Measurements from ENCODE around the gene RIT2.

Gene RIT2

GRCh38 chr18:43115076-43115921 lies at the start of gene RIT2:
TSS of gene RIT2 (minus strand) at chr18:43115685.
- H3K4me3 ChIP-seq (ENCODE audit: low read depth, low read length), result no peak within 1 kb of the TSS

- no peak overlapping the region for H3K4me3 ChIP-seq (ENCODE audit: low read depth, low read length)
Observed at GRCh38 chr18:43161528-43161927, 46.0 kb upstream of the RIT2 start.

GRCh38 chr18:43160509-43160908 lies 45.0 kb upstream of the RIT2 start:
- no peak overlapping the region for H3K4me3 ChIP-seq (ENCODE audit: low read depth, low read length)

- no peak overlapping the region for H3K4me3 ChIP-seq (ENCODE audit: low read depth, low read length)
Observed at GRCh38 chr18:43159926-43160325, 44.4 kb upstream of the RIT2 start.

- no peak overlapping the region for H3K4me3 ChIP-seq (ENCODE audit: low read depth, low read length)
Observed at GRCh38 chr18:43159086-43159770, 43.7 kb upstream of the RIT2 start.

GRCh38 chr18:43158381-43158780 lies 42.9 kb upstream of the RIT2 start:
- H3K4me3 ChIP-seq (ENCODE audit: low read depth, low read length), result no peak overlapping the region

GRCh38 chr18:43155842-43156241 lies 40.4 kb upstream of the RIT2 start:
- H3K4me3 ChIP-seq (ENCODE audit: low read depth, low read length), result no peak overlapping the region

- no peak overlapping the region for H3K4me3 ChIP-seq (ENCODE audit: low read depth, low read length)
Observed at GRCh38 chr18:43148231-43148630, 32.7 kb upstream of the RIT2 start.

- no peak overlapping the region for H3K4me3 ChIP-seq (ENCODE audit: low read depth, low read length)
Observed at GRCh38 chr18:43141208-43141607, 25.7 kb upstream of the RIT2 start.

GRCh38 chr18:43139288-43139946 lies 23.9 kb upstream of the RIT2 start:
- no peak overlapping the region for H3K4me3 ChIP-seq (ENCODE audit: low read depth, low read length)

- no peak overlapping the region for H3K4me3 ChIP-seq (ENCODE audit: low read depth, low read length)
Observed at GRCh38 chr18:43134876-43135275, 19.4 kb upstream of the RIT2 start.

GRCh38 chr18:43130716-43131260 lies 15.3 kb upstream of the RIT2 start:
- H3K4me3 ChIP-seq (ENCODE audit: low read depth, low read length), result no peak overlapping the region

GRCh38 chr18:43129946-43130524 lies 14.6 kb upstream of the RIT2 start:
- H3K4me3 ChIP-seq (ENCODE audit: low read depth, low read length), result no peak overlapping the region

- no peak overlapping the region for H3K4me3 ChIP-seq (ENCODE audit: low read depth, low read length)
Observed at GRCh38 chr18:43125471-43125870, 10.0 kb upstream of the RIT2 start.

- H3K4me3 ChIP-seq (ENCODE audit: low read depth, low read length), result no peak overlapping the region
Observed at GRCh38 chr18:43122955-43123354, 7.5 kb upstream of the RIT2 start.

GRCh38 chr18:43116699-43117294 lies 1.3 kb upstream of the RIT2 start:
- H3K4me3 ChIP-seq (ENCODE audit: low read depth, low read length), result no peak overlapping the region

GRCh38 chr18:43113220-43113895 lies 2.1 kb downstream of the RIT2 start:
- no peak overlapping the region for H3K4me3 ChIP-seq (ENCODE audit: low read depth, low read length)

GRCh38 chr18:43108882-43109281 lies 6.6 kb downstream of the RIT2 start:
- H3K4me3 ChIP-seq (ENCODE audit: low read depth, low read length), result no peak overlapping the region

- no peak overlapping the region for H3K4me3 ChIP-seq (ENCODE audit: low read depth, low read length)
Observed at GRCh38 chr18:43108469-43108868, 7.0 kb downstream of the RIT2 start.

- no peak overlapping the region for H3K4me3 ChIP-seq (ENCODE audit: low read depth, low read length)
Observed at GRCh38 chr18:43093646-43094045, 21.8 kb downstream of the RIT2 start.

All from iPS-11a (cell line).